ENCODE data around the gene AHI1.
A peak's percentile ranks its signal among the peaks of the same experiment; 100 is the strongest.
"Not testable (repeated sequence)": the region's sequence is repeated elsewhere in the genome, so short reads cannot be mapped to it uniquely, and the experiment has no call there.

The AHI1 gene

DNA sequence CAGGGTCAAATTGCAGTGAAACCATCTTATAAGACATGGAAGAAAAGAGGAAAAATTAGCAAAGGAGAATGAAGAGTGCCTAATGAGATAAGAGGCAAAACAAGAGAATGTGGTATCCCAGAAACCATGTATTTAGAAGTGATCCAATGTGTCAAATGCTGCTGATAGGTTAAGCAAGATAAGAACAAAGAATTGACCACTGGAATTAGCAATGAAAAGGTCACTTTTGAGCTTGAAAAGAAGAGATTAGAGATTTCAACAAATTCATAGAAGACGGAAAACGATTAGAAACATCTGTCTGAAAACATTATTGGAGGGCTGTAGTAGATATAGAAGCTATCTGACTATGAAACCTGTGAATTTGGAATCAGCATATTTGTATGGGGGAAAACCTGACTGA, 112.2 kb downstream of the AHI1 start:
- DNase-seq: no peak

DNA sequence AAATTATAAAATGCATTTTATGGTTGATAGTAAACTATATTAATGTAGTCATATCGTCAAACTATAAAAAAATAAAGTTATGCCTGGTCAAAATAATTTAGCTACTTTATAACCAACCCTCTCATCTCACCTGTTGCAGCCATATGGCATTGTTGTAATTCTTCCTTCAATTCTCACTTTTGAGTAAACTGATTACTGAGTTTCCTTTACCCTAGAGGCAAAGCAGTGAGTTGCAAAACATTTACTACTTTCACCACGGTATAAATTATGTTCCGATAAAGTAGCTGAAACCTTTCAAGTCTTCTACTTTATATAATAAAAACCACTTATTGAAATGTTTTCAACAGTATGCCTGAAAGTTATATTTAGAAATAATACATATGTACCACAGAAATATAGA, 113.8 kb downstream of the AHI1 start:
- no peak for DNase-seq

DNA sequence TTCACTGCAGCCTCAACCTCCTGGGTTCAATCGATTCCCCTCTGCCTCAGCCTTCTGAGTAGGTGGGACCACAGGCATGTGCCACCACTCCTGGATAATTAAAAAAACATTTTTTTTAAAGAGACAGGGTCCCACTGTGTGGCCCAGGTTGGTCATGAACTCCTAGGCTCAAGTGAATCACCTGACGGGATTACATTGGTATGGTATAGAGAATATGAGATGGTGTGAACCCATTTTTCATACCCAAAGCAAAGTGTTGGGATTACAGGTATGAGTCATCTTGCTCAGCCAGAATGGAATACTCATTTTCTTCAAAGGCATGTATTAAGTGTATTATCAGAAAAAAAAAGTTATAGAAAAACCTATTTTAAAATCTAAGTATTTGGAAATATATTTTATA, 114.2 kb downstream of the AHI1 start:
- DNase-seq: no peak

DNA sequence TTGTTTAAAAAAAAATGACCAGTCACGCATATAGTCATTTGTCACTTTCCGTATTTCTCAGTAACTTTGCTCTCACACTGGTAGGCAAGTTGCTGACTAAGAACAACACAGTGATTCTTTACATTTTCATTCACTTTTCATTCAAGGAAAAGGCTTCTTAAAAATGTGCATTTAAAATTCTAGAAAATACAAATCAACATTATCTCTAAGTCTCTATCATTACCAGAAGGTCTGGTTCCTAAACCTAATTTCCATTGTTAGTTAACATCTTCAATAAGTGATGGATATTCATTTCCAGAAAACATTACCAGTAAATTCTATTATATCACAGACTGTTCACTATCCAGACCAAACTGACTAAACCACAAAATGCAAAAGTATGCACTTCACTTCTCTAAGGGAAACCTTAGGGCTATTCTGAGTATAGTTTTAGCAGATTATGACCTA, 115.3 kb downstream of the AHI1 start:
- DNase-seq: peak in 1 of 5 experiments; percentile 80

DNA sequence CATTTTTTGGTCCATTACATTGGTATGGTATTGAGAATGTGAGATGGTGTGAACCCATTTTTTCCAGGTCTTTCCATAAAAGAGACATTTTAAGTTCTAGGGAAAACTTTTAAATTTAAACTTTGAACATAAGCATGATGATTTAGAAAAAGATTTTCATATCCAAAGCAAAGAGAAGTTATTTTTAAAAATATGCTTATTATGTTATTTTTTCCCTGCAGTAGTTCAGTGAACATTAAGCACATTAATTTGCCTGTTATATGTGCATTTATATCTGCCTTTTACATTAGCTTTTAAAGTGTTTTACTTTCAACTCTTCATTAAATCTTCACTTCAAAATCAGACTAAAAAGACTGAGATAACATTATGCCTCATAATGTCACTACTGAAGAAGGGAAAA, 116.7 kb downstream of the AHI1 start:
- DNase-seq: no peak

DNA sequence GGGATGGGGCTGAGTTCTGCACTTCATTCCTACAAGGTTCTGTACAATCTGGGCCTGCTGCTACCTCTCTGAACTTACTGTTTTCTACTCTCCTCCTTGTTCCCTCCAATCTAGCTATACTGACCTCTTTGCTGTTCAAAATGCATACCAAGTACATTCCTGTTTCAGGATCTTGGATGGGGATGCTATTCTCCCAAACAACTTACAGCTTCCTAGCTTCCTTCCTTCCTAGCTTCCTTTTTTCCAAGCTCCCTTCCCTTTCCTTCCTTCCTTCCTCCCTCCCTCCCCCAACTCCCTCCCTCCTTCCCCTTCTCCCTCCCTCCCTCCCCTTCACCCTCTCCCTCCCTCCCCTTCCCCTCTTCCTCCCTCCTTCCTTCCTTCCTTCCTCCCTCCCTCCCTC, 117.9 kb downstream of the AHI1 start:
- no peak for DNase-seq

DNA sequence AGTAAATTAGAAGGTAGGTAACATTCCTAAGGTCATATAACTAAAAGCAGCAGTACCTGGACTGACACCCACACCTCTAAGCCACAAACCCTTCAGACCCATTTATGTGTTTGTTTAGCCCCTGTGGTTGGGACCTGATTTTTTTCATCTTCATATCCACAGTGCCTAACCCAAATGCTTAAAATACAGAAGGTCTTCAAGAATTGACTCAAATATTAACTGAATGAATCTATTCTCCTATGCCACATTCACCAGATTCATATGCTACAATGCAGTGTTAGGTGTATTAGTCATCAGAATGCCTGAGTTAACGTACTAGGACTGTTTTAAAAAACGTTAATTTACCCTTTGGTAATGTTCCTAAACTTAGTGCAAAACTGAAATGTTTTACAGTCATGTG, 124.8 kb downstream of the AHI1 start:
- peak in 1 of 5 experiments; percentile 67 for DNase-seq

DNA sequence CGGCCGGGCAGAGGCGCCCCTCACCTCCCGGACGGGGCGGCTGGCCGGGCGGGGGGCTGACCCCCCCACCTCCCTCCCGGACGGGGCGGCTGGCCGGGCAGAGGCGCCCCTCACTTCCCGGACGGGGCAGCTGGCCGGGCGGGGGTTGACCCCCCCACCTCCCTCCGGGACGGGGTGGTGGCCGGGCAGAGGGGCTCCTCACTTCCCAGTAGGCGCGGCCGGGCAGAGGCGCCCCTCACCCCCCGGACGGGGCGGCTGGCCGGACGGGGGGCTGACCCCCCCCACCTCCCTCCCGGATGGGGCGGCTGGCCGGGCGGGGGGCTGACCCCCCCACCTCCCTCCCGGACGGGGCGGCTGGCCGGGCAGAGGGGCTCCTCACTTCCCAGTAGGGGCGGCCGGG, 133.9 kb downstream of the AHI1 start:
- DNase-seq: not testable (repeated sequence)

DNA sequence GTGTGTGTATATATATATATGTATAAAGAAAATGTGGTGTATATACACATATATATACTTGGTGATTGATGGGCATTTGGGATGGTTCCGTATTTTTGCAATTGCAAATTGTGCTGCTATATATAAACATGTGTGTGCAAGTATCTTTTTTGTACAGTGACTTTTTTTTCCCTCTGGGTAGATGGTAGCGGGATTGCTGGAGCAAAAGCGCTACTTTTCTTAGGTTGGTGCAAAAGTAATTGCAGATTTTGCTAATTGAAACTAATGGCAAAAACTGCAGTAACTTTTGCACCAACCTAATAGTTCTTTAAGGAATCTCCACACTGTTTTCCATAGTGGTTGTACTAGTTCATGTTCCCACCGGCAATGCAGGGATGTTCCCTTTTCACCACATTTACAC, 135.4 kb downstream of the AHI1 start:
- no peak for DNase-seq

DNA sequence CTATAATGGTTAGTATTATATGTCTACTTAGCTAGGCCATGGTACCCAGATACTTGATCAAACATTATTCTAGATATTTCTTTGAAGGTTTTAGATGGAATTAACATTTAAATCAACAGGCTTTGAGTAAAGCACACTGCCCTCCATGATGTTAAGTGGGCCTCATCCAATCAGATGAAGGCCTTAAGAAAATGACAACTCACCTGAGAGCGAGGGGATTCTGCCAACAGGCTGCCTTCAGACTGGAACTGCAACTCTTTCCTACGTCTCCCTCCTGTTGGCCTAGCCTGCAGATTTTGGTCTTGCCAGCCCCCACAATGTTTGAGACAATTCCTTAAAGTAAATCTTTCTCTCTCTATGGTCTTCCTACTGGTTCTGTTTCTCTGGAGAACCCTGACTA, 137.3 kb downstream of the AHI1 start:
- no peak for DNase-seq

DNA sequence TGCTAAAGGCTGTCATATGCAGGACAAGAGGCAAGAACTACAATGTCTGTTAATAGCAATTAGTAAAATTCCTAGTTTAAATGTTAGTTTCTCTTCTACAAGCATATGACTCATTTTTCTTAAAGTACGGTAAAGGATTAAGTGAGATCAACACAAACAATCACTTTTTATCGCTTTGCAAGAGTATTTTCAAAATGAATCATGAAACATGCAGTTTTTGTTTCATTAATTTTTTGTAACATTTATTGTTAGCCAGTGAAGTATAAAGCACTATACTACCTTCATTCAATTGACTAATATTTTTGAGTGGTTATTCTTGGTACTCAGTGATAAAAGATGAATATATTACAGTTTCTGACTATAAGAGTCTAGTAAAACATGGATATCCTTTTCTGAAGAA, 138.6 kb downstream of the AHI1 start:
- peak in 1 of 5 experiments; percentile 63 for DNase-seq

DNA sequence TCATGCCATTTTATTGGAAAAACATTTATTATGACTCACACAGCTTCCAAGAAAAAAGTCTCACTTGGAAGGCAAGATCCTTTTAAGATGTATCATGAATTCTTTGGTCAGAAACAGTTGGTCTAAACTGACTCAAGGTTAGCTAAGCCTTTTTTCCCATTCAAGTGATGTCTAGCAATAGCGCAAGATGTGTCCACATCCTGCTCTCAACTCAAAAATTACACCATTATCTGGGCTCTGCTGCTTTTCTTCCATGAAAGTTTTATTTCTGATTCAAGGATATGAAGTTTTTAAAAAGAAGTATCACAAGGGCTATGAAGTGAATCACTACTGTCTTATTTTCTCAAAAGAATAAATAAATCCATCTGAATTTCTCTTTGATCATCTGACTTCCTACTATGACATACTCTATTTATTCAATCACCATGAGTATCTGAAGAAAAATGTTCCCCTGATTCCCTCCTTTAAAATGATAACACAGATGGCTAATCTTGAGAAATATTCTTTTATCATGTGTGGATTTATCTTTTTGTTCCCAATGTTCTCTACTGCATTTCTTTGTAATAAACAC, 139.2 kb downstream of the AHI1 start:
- no peak for DNase-seq

DNA sequence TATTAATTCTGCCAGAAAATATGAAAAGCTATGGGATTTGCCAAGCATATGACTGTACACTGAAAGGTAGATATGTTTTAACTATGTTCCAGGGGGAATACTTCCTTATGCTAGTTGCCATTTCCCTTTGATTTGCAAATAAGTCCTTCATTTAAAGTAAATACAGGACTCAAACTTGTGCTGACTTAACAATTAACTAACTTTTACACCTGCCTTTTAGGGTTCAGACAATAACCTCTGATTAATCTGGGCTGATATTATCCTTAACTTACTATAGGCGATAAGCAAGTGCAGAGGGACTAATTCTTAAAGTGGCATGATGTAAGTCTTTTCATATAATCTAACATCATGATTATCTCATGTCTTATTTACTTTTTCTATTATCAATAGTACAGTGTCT, 143.1 kb downstream of the AHI1 start:
- no peak for DNase-seq

DNA sequence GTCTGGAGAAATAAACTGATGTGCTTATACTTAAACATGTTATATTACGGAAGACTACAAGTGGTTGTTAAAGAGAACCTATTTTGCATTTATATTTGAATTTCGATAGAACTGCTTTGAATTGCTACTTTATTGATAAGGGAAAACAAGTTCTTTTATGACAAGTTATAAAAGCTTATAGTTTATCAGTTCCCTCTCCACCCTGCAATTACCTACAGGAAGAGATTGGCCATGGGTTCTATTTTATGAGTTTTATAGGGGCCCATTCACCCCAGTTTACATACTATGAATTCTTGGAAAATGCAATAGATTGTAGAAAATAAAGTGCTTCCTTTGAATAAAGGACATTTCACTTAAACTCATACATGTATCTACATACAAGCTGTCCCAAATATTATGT, 144.4 kb downstream of the AHI1 start:
- no peak for DNase-seq

DNA sequence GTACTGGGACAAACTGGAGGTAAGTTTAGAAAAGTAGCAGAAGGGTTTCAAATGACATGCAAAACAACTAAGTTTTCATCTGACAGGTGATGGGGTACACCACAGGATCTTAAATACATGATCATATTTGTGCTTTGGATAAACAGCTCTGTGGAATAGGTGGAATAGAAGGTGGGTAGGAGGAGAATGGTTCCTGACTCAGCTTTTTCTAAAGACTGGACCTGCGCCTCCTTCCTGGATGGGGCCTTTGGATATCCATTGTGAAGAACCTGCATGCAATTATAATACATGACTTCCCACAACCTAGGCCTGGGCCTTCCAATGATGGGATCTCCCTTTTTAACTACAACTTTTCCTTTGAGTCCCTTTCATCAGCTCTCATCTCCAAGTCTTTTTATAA, 145.9 kb downstream of the AHI1 start:
- DNase-seq: no peak

DNA sequence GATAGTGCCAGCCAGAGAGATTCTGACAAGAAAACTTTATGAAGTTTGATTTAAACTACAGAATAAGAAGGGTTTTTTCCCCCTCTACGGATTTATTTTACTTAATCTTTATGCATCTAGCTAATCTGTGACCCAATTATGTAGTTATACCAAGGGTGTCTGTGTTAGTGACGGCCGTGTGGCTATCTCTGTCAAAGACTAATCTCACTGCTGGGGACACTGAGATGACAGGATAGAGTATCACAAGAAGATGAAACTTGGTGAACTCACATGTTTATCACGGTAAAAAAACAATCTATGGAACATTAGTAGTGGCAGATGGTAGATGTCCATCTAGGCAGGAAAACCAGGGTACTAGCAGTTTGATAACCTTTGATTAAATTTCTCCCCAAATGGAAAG, 149.7 kb downstream of the AHI1 start:
- no peak for DNase-seq

DNA sequence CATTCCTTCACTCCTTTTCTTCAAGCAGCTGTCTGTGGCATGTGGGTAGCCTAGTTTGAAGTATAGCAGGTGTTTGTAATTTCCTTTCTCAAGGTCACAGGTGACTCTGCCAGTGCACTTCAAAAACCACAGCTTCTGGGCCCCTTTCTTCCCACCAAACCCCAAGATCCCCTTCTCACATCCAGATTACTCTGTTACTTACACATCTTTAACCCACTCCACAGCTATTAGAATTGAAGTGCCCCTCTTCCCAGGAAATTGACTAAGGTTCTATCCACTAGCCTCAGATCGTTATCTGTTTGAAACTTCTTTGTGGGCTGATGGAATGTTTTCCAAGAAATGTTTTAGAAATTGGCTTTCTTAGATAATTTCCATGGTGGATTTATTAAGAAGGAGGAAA, 150.8 kb downstream of the AHI1 start:
- DNase-seq: peak in 1 of 5 experiments; percentile 24

DNA sequence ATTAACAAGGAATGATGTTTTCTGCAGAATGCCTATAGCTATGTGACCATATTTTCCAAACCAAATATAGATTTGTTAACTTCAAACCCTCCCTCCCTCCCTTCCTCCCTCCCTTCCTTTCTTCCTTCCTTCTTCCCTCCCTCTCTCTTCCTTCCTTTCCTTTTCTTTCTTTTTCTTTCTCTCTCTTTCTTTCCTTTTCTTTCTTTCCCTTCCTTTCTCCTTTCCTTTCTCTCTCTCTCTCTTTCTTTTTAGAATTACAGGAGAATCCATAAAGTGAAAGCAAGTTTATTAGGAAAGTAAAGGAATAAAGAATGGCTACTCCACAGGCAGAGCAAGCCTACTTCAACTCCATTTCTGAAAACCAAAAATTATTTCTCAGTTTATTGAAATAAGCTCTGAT, 153.0 kb downstream of the AHI1 start:
- DNase-seq: no peak

DNA sequence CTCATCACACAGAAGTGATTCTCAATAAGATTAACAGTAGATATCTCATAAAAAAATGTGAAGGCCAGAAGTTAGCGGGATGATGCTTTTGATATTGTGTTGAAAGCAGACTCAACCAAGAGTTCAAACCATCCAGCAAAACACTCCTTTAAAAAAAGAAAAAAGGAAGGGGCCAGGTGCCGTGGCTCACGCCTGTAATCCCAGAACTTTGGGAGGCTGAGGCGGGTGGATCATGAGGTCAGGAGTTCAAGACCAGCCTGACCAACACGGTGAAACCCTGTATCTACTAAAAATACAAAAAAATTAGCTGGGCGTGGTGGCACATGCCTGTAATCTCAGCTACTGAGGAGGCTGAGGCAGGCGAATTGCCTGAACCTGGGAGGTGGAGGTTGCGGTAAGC, 157.6 kb downstream of the AHI1 start:
- not testable (repeated sequence) for DNase-seq

DNA sequence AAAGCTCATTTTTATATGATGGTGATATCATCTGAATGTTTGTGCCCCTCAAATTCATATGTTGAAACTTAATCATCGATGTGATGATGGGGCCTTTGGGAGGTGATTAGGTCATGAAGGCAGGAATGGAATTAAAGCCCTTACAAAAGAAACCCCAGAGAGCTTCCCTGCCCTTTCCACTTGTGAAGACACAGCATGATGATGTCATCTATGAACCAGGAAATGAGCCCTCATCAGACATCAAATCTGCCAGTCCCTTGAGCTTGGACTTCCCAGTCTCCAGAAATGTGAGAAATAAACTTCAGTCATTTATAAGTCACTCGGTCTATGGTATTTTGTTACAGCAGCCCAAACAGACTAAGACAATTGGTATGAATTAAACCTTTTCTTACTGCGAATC, 163.4 kb downstream of the AHI1 start:
- no peak for DNase-seq

DNA sequence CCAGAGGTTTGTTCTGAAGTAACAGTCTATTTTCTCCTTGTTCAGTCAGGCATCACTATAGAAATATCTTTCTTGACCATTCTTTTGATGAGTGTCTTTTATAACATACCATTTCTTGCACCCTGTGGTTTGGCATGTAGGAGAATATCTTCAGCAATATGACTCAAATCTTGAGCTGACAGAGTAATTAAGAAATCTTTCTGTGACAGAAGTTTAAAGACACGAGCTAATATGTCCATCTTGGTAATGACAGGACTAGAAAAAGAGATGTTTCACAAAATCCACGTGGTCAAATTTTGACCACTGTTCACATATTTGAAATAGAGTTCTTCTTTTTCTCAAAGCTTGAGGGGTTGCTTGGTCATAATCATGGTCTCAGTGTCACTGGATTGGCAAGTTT, 166.5 kb downstream of the AHI1 start:
- DNase-seq: peak in 1 of 5 experiments; percentile 23

DNA sequence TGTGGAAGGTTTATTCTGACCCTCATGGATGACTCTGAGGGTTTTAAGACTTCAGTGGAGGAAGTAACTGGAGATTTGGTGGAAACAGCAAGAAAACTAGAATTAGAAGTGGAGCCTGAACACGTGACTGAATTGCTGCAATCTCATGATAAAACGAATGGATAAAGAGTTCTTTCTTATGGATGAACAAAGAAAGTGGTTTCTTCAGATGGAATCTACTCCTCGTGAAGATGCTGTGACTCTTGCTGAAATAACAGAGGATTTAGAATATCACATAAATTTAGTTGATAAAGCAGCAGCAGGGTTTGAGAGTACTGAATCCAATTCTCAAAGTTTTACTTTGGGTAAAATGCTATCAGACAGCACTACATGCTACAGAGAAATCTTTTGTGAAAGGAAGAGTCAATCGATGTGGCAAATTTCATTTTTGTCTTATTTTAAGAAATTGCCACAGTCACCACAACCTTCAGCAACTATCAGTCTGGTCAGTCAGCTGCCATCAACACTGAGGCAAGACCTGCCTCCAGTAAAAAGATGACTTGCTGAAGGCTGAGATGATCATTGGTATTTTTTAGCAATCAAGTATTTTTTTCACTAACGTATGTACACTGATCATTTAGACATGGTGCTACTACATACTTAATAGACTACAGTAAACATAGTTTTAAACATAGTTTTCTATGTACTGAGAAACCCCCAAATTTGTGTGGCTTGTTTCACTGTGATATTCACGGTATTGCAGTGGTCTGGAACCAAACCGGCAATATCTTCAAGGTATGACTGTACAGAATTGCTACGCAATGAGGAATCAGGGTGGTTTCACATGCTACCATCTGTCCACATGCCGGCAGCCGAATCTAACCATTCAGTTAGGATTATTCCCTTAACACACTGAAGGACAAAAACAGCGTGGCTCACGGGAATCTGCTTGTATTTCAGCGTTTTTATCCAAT, 167.4 kb downstream of the AHI1 start:
- peak in 1 of 5 experiments; percentile 50 for DNase-seq

DNA sequence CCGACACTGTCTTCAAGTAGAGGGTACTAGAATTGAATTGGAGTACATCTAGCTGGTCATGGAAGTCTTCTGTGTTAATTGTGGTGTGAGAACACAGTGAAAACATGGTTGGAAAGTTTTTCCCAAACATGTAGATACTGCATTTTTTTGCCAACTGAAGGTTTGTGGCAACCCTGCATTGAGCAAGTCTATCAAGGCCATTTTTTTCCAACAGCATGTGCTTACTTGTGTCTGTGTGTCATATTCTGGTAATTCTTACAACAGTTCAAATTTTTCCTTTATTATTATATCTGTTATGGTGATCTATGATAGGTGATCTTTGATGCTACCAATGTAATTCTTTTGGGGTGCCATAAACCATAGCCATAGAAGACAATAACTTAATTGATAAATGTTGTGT, 169.4 kb downstream of the AHI1 start:
- no peak for DNase-seq
